ENCODE measurements around the gene CPSF6.
"Not testable (repeated sequence)": the region's sequence is repeated elsewhere in the genome, so short reads cannot be mapped to it uniquely, and the experiment has no call there.

The CPSF6 gene, protein sequence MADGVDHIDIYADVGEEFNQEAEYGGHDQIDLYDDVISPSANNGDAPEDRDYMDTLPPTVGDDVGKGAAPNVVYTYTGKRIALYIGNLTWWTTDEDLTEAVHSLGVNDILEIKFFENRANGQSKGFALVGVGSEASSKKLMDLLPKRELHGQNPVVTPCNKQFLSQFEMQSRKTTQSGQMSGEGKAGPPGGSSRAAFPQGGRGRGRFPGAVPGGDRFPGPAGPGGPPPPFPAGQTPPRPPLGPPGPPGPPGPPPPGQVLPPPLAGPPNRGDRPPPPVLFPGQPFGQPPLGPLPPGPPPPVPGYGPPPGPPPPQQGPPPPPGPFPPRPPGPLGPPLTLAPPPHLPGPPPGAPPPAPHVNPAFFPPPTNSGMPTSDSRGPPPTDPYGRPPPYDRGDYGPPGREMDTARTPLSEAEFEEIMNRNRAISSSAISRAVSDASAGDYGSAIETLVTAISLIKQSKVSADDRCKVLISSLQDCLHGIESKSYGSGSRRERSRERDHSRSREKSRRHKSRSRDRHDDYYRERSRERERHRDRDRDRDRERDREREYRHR

DNA sequence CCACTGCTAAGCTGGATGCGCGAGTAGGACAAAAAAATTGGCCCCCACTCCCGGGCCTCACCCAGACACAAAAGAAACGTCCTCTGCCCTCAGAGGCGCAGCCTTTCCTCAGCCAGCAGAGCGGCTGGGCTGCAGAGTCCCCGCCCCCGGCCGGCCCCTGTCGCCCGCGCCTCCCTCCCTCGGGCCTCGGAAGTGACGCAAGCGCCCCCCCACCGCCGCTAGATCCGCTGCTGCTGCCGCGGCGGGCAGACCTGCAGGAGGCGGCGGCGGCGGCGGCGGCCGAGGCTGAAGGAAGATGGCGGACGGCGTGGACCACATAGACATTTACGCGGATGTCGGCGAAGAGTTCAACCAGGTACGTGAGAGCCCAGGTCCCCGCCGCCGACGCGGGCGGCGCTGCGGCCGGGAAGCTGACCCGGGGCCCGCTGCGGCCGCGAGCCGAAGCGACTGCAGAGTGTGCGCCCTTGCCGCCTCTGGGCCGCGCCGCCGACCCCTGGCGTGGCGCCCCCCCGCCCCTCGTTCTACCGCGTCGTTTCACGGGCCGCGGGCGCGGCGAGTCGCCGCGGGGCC is at the start of gene CPSF6:
Gene CPSF6, plus strand, starts transcription at position 218 of the 570 bp plus-strand sequence. Its CDS starts 78 bp downstream, at position 296.
- TF ChIP-seq, protein P1, sequence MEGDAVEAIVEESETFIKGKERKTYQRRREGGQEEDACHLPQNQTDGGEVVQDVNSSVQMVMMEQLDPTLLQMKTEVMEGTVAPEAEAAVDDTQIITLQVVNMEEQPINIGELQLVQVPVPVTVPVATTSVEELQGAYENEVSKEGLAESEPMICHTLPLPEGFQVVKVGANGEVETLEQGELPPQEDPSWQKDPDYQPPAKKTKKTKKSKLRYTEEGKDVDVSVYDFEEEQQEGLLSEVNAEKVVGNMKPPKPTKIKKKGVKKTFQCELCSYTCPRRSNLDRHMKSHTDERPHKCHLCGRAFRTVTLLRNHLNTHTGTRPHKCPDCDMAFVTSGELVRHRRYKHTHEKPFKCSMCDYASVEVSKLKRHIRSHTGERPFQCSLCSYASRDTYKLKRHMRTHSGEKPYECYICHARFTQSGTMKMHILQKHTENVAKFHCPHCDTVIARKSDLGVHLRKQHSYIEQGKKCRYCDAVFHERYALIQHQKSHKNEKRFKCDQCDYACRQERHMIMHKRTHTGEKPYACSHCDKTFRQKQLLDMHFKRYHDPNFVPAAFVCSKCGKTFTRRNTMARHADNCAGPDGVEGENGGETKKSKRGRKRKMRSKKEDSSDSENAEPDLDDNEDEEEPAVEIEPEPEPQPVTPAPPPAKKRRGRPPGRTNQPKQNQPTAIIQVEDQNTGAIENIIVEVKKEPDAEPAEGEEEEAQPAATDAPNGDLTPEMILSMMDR (IDR thresholded peaks at IDR 0.05; ENCODE audit: low read depth, low read length): no peak
- DNase-seq (ENCODE audit: extremely low read depth, low read depth): peak; percentile 79

DNA sequence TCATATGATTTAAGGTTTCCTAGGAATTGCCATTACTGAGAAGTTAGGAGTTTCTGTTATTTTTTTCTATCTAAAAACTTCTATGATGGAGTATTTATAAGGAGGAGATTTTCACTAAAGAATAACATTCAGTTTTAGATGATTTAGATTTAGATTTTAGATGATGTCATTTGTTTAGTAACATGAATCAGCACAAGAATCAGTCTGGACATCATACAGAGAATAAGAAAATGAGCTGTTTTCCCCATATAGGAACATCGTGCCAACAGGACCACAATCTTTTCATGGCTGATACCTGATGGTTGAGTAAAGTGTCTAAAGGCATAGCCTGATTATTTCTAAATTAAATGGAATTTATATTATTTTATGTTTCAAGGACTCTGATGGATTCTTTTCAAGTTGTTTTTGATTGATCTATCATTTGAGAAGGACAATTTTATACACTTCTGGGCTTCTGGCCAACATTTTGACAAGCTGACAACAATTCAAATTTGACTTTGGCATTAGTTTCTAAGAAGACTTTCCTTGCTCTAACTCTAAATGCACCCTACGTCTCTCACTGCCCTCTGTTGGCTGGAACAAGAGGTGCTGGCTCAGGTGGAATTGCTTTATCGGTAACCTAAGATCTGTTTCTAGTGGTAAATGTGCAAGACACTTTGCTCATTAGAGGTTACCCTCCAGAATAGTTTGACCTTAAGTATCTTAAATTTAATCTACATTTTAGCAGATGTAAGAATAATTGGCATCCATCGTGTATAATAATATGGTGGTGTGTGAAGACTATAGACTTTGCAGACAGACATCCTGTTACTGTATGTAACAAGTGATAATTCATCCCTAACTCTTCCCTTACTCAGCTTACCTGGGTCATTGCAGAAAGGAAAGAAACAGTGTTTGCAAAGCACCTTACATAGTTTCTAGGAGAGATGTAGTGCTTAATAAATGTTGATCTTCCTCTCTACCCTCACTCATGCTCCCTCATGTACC is 42.8 kb upstream of the CPSF6 start:
- DNase-seq (ENCODE audit: extremely low read depth, low read depth): no peak

GRCh38 chr12:69199976-69200375 is 39.4 kb upstream of the CPSF6 start:
- not testable (repeated sequence) for DNase-seq (ENCODE audit: extremely low read depth, low read depth)

More for the DNA sequence above, 42.8 kb upstream of the CPSF6 start:
- TF ChIP-seq, protein P1 (IDR thresholded peaks at IDR 0.05; ENCODE audit: low read depth, low read length): peak; percentile 19

- TF ChIP-seq, protein P1 (IDR thresholded peaks at IDR 0.05; ENCODE audit: low read depth, low read length): no peak
Measured at GRCh38 chr12:69204191-69204590, 35.2 kb upstream of the CPSF6 start.

GRCh38 chr12:69210661-69211060 is 28.7 kb upstream of the CPSF6 start:
- DNase-seq (ENCODE audit: extremely low read depth, low read depth): no peak
- TF ChIP-seq, protein P1 (IDR thresholded peaks at IDR 0.05; ENCODE audit: low read depth, low read length): no peak

More at GRCh38 chr12:69204191-69204590, 35.2 kb upstream of the CPSF6 start:
- no peak for DNase-seq (ENCODE audit: extremely low read depth, low read depth)

- TF ChIP-seq, protein P1 (IDR thresholded peaks at IDR 0.05; ENCODE audit: low read depth, low read length): no peak
- no peak for DNase-seq (ENCODE audit: extremely low read depth, low read depth)
Measured at GRCh38 chr12:69211160-69211559, 28.2 kb upstream of the CPSF6 start.

- TF ChIP-seq, protein P1 (IDR thresholded peaks at IDR 0.05; ENCODE audit: low read depth, low read length): no peak
- no peak for DNase-seq (ENCODE audit: extremely low read depth, low read depth)
Measured at GRCh38 chr12:69214169-69214568, 25.2 kb upstream of the CPSF6 start.
